Mammary epithelial cell (primary cell): Measurements from ENCODE around the gene NUDT16L1.

Experiments
- EZH2 ChIP-seq: IDR thresholded peaks from 2 replicates; pipeline ENCODE4 v1.6.1; 2012; ENCODE audit warnings: low read length, inconsistent platforms, borderline replicate concordance
- TF ChIP-seq, protein P1 (sequence below), 2 donors: IDR thresholded peaks in 1 of 2; conservative IDR thresholded peaks in 1 of 2; 2 replicates each; pipeline ENCODE4 v1.5.1; 2011 to 2012; ENCODE audit warnings: inconsistent platforms in 2 of 2, low read length in 2 of 2, mild to moderate bottlenecking in 2 of 2, control low read depth in 1 of 2, low read depth in 1 of 2; ENCODE audit not compliant: insufficient read depth in 1 of 2; ENCODE audit errors: extremely low read depth in 1 of 2

DNA sequence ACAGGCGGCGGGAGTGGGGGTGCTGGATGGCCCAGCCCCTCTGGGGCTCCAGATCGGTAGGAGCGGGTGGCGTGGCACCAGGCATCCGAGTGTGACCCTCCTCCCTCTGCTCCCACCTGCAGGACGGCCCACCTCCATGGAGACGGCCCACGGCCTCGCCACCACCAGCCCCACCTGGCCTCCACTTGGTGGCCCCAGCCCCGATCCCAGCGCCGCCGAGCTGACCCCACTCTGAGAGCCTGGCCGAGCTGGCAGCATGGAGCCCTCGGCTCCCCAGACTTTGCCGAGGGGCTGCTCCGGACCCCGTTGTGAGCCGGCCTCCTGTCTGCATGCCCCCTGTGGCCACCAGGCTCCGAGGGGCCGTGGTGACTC lies 4.7 kb upstream of the NUDT16L1 start:
- TF ChIP-seq, protein P1, sequence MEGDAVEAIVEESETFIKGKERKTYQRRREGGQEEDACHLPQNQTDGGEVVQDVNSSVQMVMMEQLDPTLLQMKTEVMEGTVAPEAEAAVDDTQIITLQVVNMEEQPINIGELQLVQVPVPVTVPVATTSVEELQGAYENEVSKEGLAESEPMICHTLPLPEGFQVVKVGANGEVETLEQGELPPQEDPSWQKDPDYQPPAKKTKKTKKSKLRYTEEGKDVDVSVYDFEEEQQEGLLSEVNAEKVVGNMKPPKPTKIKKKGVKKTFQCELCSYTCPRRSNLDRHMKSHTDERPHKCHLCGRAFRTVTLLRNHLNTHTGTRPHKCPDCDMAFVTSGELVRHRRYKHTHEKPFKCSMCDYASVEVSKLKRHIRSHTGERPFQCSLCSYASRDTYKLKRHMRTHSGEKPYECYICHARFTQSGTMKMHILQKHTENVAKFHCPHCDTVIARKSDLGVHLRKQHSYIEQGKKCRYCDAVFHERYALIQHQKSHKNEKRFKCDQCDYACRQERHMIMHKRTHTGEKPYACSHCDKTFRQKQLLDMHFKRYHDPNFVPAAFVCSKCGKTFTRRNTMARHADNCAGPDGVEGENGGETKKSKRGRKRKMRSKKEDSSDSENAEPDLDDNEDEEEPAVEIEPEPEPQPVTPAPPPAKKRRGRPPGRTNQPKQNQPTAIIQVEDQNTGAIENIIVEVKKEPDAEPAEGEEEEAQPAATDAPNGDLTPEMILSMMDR (conservative IDR thresholded peaks at IDR 0.05 in 1 of 2, IDR thresholded peaks at IDR 0.05 in 1 of 2; ENCODE audit: extremely low read depth in 1 of 2, insufficient read depth in 1 of 2, low read depth in 1 of 2, low read length in 2 of 2) = no peak
- no peak for TF ChIP-seq EZH2
